ENCODE results near the gene USP17L21.
"Not testable (repeated sequence)": the region's sequence is repeated elsewhere in the genome, so short reads cannot be mapped to it uniquely, and the experiment has no call there.

DNA sequence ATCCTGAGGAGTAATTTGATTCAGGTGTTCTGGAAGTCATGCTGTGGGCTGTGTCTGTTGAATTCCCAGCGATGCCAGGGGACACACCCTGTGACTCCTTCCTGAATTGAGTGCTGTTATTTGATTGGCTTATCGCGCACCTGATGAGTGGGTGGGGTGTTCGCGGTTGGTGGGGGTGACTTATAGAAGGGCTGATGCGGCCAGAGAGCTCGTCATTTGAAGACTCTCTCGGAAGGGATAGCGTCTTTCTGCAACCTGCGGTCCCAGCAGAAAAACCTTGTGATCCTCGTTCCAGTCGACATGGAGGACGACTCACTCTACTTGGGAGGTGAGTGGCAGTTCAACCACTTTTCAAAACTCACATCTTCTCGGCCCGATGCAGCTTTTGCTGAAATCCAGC lies 4.8 kb upstream of the USP17L21 start, which contains the start of gene USP17L20:
- TF ChIP-seq, protein P1, sequence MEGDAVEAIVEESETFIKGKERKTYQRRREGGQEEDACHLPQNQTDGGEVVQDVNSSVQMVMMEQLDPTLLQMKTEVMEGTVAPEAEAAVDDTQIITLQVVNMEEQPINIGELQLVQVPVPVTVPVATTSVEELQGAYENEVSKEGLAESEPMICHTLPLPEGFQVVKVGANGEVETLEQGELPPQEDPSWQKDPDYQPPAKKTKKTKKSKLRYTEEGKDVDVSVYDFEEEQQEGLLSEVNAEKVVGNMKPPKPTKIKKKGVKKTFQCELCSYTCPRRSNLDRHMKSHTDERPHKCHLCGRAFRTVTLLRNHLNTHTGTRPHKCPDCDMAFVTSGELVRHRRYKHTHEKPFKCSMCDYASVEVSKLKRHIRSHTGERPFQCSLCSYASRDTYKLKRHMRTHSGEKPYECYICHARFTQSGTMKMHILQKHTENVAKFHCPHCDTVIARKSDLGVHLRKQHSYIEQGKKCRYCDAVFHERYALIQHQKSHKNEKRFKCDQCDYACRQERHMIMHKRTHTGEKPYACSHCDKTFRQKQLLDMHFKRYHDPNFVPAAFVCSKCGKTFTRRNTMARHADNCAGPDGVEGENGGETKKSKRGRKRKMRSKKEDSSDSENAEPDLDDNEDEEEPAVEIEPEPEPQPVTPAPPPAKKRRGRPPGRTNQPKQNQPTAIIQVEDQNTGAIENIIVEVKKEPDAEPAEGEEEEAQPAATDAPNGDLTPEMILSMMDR (IDR thresholded peaks at IDR 0.05; ENCODE audit: insufficient read depth, low read length, poor library complexity, severe bottlenecking): not testable (repeated sequence)
- not testable (repeated sequence) for TF ChIP-seq EZH2phosphoT487 (conservative IDR thresholded peaks at IDR 0.05; ENCODE audit: low read length)
